GM23338 (cell line): Measurements from ENCODE around the gene TMED3. TPM values are rescaled to one million over a fixed set of nuclear protein-coding genes. Genes with fewer than 3 reads are reported as not detected.
A peak's percentile ranks its signal among the peaks of the same experiment; 100 is the strongest.

ENCODE experiments used
- ATAC-seq: fragments of 200-7000 bp; cut with Tn5 transposase; 3 replicates; pipeline ENCODE4 v1.9.1; 2020
- DNase-seq: peaks from one replicate; pipeline ENCODE4 v3.0.0-alpha.2; 2015; ENCODE audit warnings: low spot score
- H2AFZ ChIP-seq: fragments of 200-600 bp; sonication (generic); 2 replicates; pipeline ENCODE4 v1.8.0; 2016; ENCODE audit warnings: antibody characterized with exemption, mild to moderate bottlenecking, moderate library complexity
- H3F3A ChIP-seq: fragments of 200-600 bp; sonication (generic); replicated peaks from 2 replicates; pipeline ENCODE4 v1.8.0; 2017; ENCODE audit warnings: antibody characterized with exemption, mixed run types, low read depth
- H3K27ac ChIP-seq: fragments of 200-600 bp; sonication (generic); 2 replicates; pipeline ENCODE4 v1.6.1; 2016; ENCODE audit warnings: low read depth
- H3K27me3 ChIP-seq: fragments of 200-600 bp; sonication (generic); 2 replicates; pipeline ENCODE4 v1.8.0; 2016; ENCODE audit warnings: mild to moderate bottlenecking, mixed run types, moderate library complexity; ENCODE audit not compliant: insufficient read depth
- H3K36me3 ChIP-seq: fragments of 200-600 bp; sonication (generic); 2 replicates; pipeline ENCODE4 v1.8.0; 2016; ENCODE audit warnings: mild to moderate bottlenecking; ENCODE audit not compliant: insufficient read depth
- H3K4me1 ChIP-seq: fragments of 200-600 bp; sonication (generic); 2 replicates; pipeline ENCODE4 v1.8.0; 2016; ENCODE audit warnings: mild to moderate bottlenecking, moderate library complexity; ENCODE audit not compliant: insufficient read depth
- H3K4me2 ChIP-seq: fragments of 200-600 bp; sonication (generic); 2 replicates; pipeline ENCODE4 v1.7.1; 2017; ENCODE audit warnings: mixed run types
- H3K4me3 ChIP-seq: fragments of 200-600 bp; sonication (generic); 2 replicates; pipeline ENCODE4 v1.6.1; 2016; ENCODE audit warnings: mixed run types
- H3K79me2 ChIP-seq: fragments of 200-600 bp; sonication (generic); replicated peaks from 2 replicates; pipeline ENCODE4 v1.8.0; 2017; ENCODE audit warnings: mild to moderate bottlenecking; ENCODE audit not compliant: insufficient read depth
- H3K9me2 ChIP-seq: fragments of 200-600 bp; sonication (generic); 2 replicates; pipeline ENCODE4 v1.8.0; 2017; ENCODE audit not compliant: insufficient read depth
- H4K20me1 ChIP-seq: fragments of 200-600 bp; sonication (generic); replicated peaks from 2 replicates; pipeline ENCODE4 v1.8.0; 2017; ENCODE audit warnings: mild to moderate bottlenecking; ENCODE audit not compliant: insufficient read depth
- H3K27ac Mint-ChIP-seq: 2 replicates; pipeline ENCODE4 v1.8.0; 2020; ENCODE audit warnings: inconsistent platforms, mild to moderate bottlenecking, moderate library complexity, mixed read lengths
- H3K27me3 Mint-ChIP-seq: 3 replicates; pipeline ENCODE4 v1.8.0; 2022; ENCODE audit warnings: low read depth, mild to moderate bottlenecking, moderate library complexity, mixed read lengths, inconsistent platforms; ENCODE audit not compliant: insufficient read depth, poor library complexity
- H3K36me3 Mint-ChIP-seq: 3 replicates; pipeline ENCODE4 v1.8.0; 2021; ENCODE audit warnings: low read depth, mild to moderate bottlenecking, inconsistent platforms, moderate library complexity, mixed read lengths
- H3K4me1 Mint-ChIP-seq: 3 replicates; pipeline ENCODE4 v1.8.0; 2020; ENCODE audit warnings: mild to moderate bottlenecking, inconsistent platforms, mixed read lengths
- H3K4me3 Mint-ChIP-seq: 3 replicates; pipeline ENCODE4 v1.8.0; 2021; ENCODE audit warnings: moderate library complexity, mild to moderate bottlenecking, inconsistent platforms, mixed read lengths
- H3K9me3 Mint-ChIP-seq: 3 replicates; pipeline ENCODE4 v1.8.0; 2020; ENCODE audit warnings: moderate library complexity, mild to moderate bottlenecking, inconsistent platforms, mixed read lengths
- CREB1 ChIP-seq: fragments of 250-450 bp; sonication (Bioruptor Pico); IDR thresholded peaks from 2 replicates; pipeline ENCODE4 v1.5.0; 2020; ENCODE audit warnings: low read depth, mild to moderate bottlenecking, moderate library complexity
- EZH2 ChIP-seq: fragments of 200-600 bp; sonication (generic); IDR thresholded peaks from one replicate; pipeline ENCODE4 v1.8.0; 2017; ENCODE audit warnings: antibody characterized with exemption, mild to moderate bottlenecking, low read depth; ENCODE audit not compliant: unreplicated experiment
- EZH2phosphoT487 ChIP-seq: fragments of 200-600 bp; sonication (generic); IDR thresholded peaks from one replicate; pipeline ENCODE4 v1.8.1; 2018; ENCODE audit warnings: antibody characterized with exemption; ENCODE audit not compliant: unreplicated experiment
- JUNB ChIP-seq: IDR thresholded peaks from one replicate; pipeline ENCODE4 v1.6.1; 2016; ENCODE audit warnings: antibody characterized with exemption; ENCODE audit not compliant: unreplicated experiment
- NANOG ChIP-seq: IDR thresholded peaks from 2 replicates; pipeline ENCODE4 v1.6.1; 2016; ENCODE audit warnings: antibody characterized with exemption, borderline replicate concordance
- POLR2AphosphoS5 ChIP-seq: IDR thresholded peaks from 2 replicates; pipeline ENCODE4 v1.6.1; 2016; ENCODE audit warnings: antibody characterized with exemption, low read depth
- REST ChIP-seq: IDR thresholded peaks from one replicate; pipeline ENCODE4 v1.6.1; 2018; ENCODE audit warnings: antibody characterized with exemption; ENCODE audit not compliant: unreplicated experiment
- STAT1 ChIP-seq: IDR thresholded peaks from one replicate; pipeline ENCODE4 v1.6.1; 2016; ENCODE audit warnings: antibody characterized with exemption; ENCODE audit not compliant: unreplicated experiment
- ZNF114 ChIP-seq: fragments of 250-450 bp; sonication (Bioruptor Pico); IDR thresholded peaks from 2 replicates; pipeline ENCODE4 v1.5.0; 2020; ENCODE audit warnings: mild to moderate bottlenecking, moderate library complexity
- ZNF331 ChIP-seq: fragments of 250-450 bp; sonication (Bioruptor Pico); IDR thresholded peaks from 2 replicates; pipeline ENCODE4 v1.5.0; 2020; ENCODE audit warnings: low read depth, mild to moderate bottlenecking, moderate library complexity
- ZNF462 ChIP-seq: fragments of 250-450 bp; sonication (Bioruptor Pico); IDR thresholded peaks from 2 replicates; pipeline ENCODE4 v1.5.0; 2020; ENCODE audit warnings: mild to moderate bottlenecking, moderate library complexity
- polyA plus RNA-seq: library from polyadenylated mRNA; unstranded; fragments of >200 nt; fragmentation: Nextera tagmentation; extraction: Ambion mirVana; gene quantifications from 2 replicates; pipeline ENCODE4 v1.2.1, GENCODE V29; 2016
- total RNA-seq: library from RNA; depleted of rRNA; stranded (reverse); fragments of >200 nt; shearing (Covaris generic); gene quantifications from 2 replicates; pipeline ENCODE4 v1.2.3, GENCODE V29; 2014
- TF ChIP-seq, protein P1 (sequence below), 2 experiments: fragments of 200-600 bp in 1 of 2; sonication (generic) in 1 of 2; conservative IDR thresholded peaks; 2 replicates each; pipeline versions ENCODE4 v1.5.1 to v1.6.1; 2016 to 2017; ENCODE audit warnings: antibody characterized with exemption in 2 of 2, low read depth in 2 of 2, mild to moderate bottlenecking in 2 of 2, moderate library complexity in 1 of 2
- TF ChIP-seq, protein P2 (sequence below): IDR thresholded peaks from 2 replicates; pipeline ENCODE4 v1.6.1; 2016; ENCODE audit warnings: antibody characterized with exemption

TMED3 gene
- total and polyA plus RNA-seq, 2 experiments from 2014 or later = 33.7 to 49.2 TPM

DNA sequence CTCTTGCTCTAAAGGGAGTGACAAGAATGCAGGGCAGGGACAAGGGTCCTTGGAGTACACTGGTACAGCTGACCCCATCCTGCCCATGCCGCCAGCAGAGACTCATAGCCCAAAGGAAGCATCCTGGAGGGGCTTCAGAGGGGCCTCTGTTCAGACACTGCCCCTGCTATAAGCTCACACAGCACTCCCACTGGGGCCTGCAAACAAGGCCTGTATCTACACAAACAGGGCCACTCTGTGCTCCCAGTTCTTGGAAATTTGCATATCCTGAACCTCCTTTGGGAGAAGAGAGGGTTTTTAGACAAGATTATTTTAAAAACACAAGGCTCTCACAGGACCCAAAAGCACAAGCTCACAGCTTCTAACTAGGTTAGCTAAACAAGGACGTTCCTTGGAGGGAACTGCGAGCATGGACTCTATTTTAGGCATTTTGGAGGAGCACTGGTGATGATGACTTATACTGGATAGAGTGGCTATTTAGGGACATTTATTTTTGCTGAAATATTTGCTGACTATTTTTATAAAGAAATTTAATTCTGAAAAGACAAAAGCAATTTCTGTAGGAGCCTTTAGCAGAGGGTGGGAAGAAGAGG is 44.8 kb upstream of the TMED3 start:
- H3K4me3 Mint-ChIP-seq = no peak overlapping the region
- Histone ChIP-seq H3F3A (no peaks in the 10 kb centered on the region), H3K4me3 (no peak overlapping the region), H3K36me3 (no peaks in the 10 kb centered on the region), H3K4me2 (no peak overlapping the region), H3K4me1 (no peaks in the 10 kb centered on the region), H2AFZ (peak overlapping the region; percentile 35; the same call in 1 of the 2 replicates), H3K9me2 (no peaks in the 10 kb centered on the region), H3K27me3 (no peaks in the 10 kb centered on the region), H4K20me1 (no peaks in the 10 kb centered on the region), H3K79me2 (no peaks in the 10 kb centered on the region), H3K27ac (no peak overlapping the region)
- ATAC-seq = peak; percentile 53; the same call in 2 of the 3 replicates
- H3K27me3 Mint-ChIP-seq = peaks cover 4% of the 10 kb centered on the region
- TF ChIP-seq STAT1 (no peak), REST (no peak), EZH2 (no peak), POLR2AphosphoS5 (no peak), EZH2phosphoT487 (no peak), ZNF114 (CRISPR knock-in tag) (no peak), ZNF462 (CRISPR knock-in tag) (no peak), ZNF331 (CRISPR knock-in tag) (no peak), JUNB (no peak), CREB1 (no peak), NANOG (no peak)
- TF ChIP-seq, protein P1, sequence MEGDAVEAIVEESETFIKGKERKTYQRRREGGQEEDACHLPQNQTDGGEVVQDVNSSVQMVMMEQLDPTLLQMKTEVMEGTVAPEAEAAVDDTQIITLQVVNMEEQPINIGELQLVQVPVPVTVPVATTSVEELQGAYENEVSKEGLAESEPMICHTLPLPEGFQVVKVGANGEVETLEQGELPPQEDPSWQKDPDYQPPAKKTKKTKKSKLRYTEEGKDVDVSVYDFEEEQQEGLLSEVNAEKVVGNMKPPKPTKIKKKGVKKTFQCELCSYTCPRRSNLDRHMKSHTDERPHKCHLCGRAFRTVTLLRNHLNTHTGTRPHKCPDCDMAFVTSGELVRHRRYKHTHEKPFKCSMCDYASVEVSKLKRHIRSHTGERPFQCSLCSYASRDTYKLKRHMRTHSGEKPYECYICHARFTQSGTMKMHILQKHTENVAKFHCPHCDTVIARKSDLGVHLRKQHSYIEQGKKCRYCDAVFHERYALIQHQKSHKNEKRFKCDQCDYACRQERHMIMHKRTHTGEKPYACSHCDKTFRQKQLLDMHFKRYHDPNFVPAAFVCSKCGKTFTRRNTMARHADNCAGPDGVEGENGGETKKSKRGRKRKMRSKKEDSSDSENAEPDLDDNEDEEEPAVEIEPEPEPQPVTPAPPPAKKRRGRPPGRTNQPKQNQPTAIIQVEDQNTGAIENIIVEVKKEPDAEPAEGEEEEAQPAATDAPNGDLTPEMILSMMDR (conservative IDR thresholded peaks at IDR 0.05; ENCODE audit: low read depth in 2 of 2) = no peak
- TF ChIP-seq, protein P2, sequence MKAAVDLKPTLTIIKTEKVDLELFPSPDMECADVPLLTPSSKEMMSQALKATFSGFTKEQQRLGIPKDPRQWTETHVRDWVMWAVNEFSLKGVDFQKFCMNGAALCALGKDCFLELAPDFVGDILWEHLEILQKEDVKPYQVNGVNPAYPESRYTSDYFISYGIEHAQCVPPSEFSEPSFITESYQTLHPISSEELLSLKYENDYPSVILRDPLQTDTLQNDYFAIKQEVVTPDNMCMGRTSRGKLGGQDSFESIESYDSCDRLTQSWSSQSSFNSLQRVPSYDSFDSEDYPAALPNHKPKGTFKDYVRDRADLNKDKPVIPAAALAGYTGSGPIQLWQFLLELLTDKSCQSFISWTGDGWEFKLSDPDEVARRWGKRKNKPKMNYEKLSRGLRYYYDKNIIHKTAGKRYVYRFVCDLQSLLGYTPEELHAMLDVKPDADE = no peak
- H3K27ac Mint-ChIP-seq = no peak overlapping the region
- no peak for DNase-seq
- no peaks in the 10 kb centered on the region for H3K9me3 Mint-ChIP-seq
- H3K36me3 Mint-ChIP-seq = no peaks in the 10 kb centered on the region
- peaks cover 4% of the 10 kb centered on the region; the same call in 2 of the 3 replicates for H3K4me1 Mint-ChIP-seq
